Fibroblast of pulmonary artery (primary cell): Measurements from ENCODE around the gene CTXND1.

Source experiments
- DNase-seq: peaks from one replicate; pipeline ENCODE4 v3.0.0-alpha.2; 2010; ENCODE audit warnings: low read depth
- H3K4me3 ChIP-seq: replicated peaks from 2 replicates; pipeline ENCODE4 v1.5.1; 2011; ENCODE audit warnings: low read depth, mild to moderate bottlenecking, control low read depth, low read length, moderate library complexity
- CTCF ChIP-seq: IDR thresholded peaks from 2 replicates; pipeline ENCODE4 v1.5.1; 2011; ENCODE audit warnings: mild to moderate bottlenecking, control low read depth, low read length, inconsistent platforms; ENCODE audit errors: missing control alignments

Gene CTXND1

GRCh38 chr15:80179025-80179759 is 72.8 kb downstream of the CTXND1 start:
- H3K4me3 ChIP-seq: no peak overlapping the region
- no peak for TF ChIP-seq CTCF

GRCh38 chr15:80177156-80177555 is 74.9 kb downstream of the CTXND1 start:
- no peak for TF ChIP-seq CTCF

More at GRCh38 chr15:80179025-80179759, 72.8 kb downstream of the CTXND1 start:
- DNase-seq: peak; percentile 87

GRCh38 chr15:80176443-80176842 is 75.6 kb downstream of the CTXND1 start:
- no peak for DNase-seq
- no peak for TF ChIP-seq CTCF
- no peak overlapping the region for H3K4me3 ChIP-seq

More at GRCh38 chr15:80177156-80177555, 74.9 kb downstream of the CTXND1 start:
- DNase-seq: peak; percentile 56
- H3K4me3 ChIP-seq: no peak overlapping the region

- TF ChIP-seq CTCF: no peak
- no peak for DNase-seq
These were observed 76.6 kb downstream of the CTXND1 start for GRCh38 chr15:80175436-80175835.

GRCh38 chr15:80174017-80174746 is 77.8 kb downstream of the CTXND1 start:
- TF ChIP-seq CTCF: no peak
- no peak overlapping the region for H3K4me3 ChIP-seq
- DNase-seq: peak; percentile 86

More at GRCh38 chr15:80175436-80175835, 76.6 kb downstream of the CTXND1 start:
- no peak overlapping the region for H3K4me3 ChIP-seq

GRCh38 chr15:80173022-80173759 is 78.8 kb downstream of the CTXND1 start:
- H3K4me3 ChIP-seq: no peak overlapping the region
- peak; percentile 73 for TF ChIP-seq CTCF
- peak; percentile 68 for DNase-seq
